Measurements from ENCODE around the gene ASTL.
"Not testable (repeated sequence)": the region's sequence is repeated elsewhere in the genome, so short reads cannot be mapped to it uniquely, and the experiment has no call there.

The ASTL gene

GRCh38 chr2:96145848-96146152 lies 7.5 kb upstream of the ASTL start:
- peaks cover 44% of the 10 kb centered on the region for H3K4me1 Mint-ChIP-seq
- H3K4me3 Mint-ChIP-seq, result peak overlapping the region; percentile 69
- no peaks in the 10 kb centered on the region for H3K27me3 Mint-ChIP-seq
- H3K9me3 Mint-ChIP-seq, result no peaks in the 10 kb centered on the region
- no peaks in the 10 kb centered on the region for H3K36me3 Mint-ChIP-seq
- peak overlapping the region; percentile 98 for H3K27ac Mint-ChIP-seq
- DNase-seq (ENCODE audit: low spot score in 2 of 2), result no peak
- ATAC-seq (ENCODE audit: low read depth), result no peak

- peak; percentile 50 for ATAC-seq (ENCODE audit: low read depth)
- H3K9me3 Mint-ChIP-seq, result no peaks in the 10 kb centered on the region
- H3K4me1 Mint-ChIP-seq, result peaks cover 44% of the 10 kb centered on the region
- no peaks in the 10 kb centered on the region for H3K36me3 Mint-ChIP-seq
- peak within 1 kb of the TSS; percentile 94 for H3K4me3 Mint-ChIP-seq
- peak within 1 kb of the TSS; percentile 98 for H3K27ac Mint-ChIP-seq
- H3K27me3 Mint-ChIP-seq, result no peaks in the 10 kb centered on the region
- DNase-seq (ENCODE audit: low spot score in 2 of 2), result peak; percentile 88 to 92
These were observed 6.9 kb upstream of the ASTL start, which contains the start of gene DUSP2 for GRCh38 chr2:96145036-96145847. Gene DUSP2 (minus strand): TSS chr2:96145440. CDS start chr2:96145354, 86 bp downstream.

- DNase-seq (ENCODE audit: low spot score in 2 of 2) (peak; percentile 33 to 46), ATAC-seq (ENCODE audit: low read depth) (no peak)
- Mint-ChIP-seq H3K27ac (peak overlapping the region; percentile 95), H3K9me3 (no peaks in the 10 kb centered on the region), H3K27me3 (no peaks in the 10 kb centered on the region), H3K4me3 (peak overlapping the region; percentile 94), H3K36me3 (no peaks in the 10 kb centered on the region), H3K4me1 (peaks cover 44% of the 10 kb centered on the region)
These were observed 6.3 kb upstream of the ASTL start for GRCh38 chr2:96144481-96145035.

- Mint-ChIP-seq H3K27ac (peak overlapping the region; percentile 95), H3K9me3 (no peaks in the 10 kb centered on the region), H3K4me3 (peak overlapping the region; percentile 94), H3K36me3 (no peaks in the 10 kb centered on the region), H3K27me3 (no peaks in the 10 kb centered on the region), H3K4me1 (peaks cover 44% of the 10 kb centered on the region)
- ATAC-seq (ENCODE audit: low read depth), result no peak
- DNase-seq (ENCODE audit: low spot score in 2 of 2), result peak; percentile 14 to 49
These were observed 5.7 kb upstream of the ASTL start for GRCh38 chr2:96143848-96144480.

- no peaks in the 10 kb centered on the region for H3K27me3 Mint-ChIP-seq
- H3K27ac Mint-ChIP-seq, result peak overlapping the region; percentile 95
- DNase-seq (ENCODE audit: low spot score in 2 of 2) (no peak), ATAC-seq (ENCODE audit: low read depth) (no peak)
- peak overlapping the region; percentile 94 for H3K4me3 Mint-ChIP-seq
- H3K36me3 Mint-ChIP-seq, result no peaks in the 10 kb centered on the region
- H3K9me3 Mint-ChIP-seq, result no peaks in the 10 kb centered on the region
- peaks cover 42% of the 10 kb centered on the region for H3K4me1 Mint-ChIP-seq
These were observed 5.0 kb upstream of the ASTL start for GRCh38 chr2:96143231-96143847.

GRCh38 chr2:96142217-96143113 lies 4.2 kb upstream of the ASTL start:
- H3K4me3 Mint-ChIP-seq, result peak overlapping the region; percentile 50
- peak; percentile 8 for ATAC-seq (ENCODE audit: low read depth)

GRCh38 chr2:96141624-96141967 lies 3.3 kb upstream of the ASTL start:
- peaks cover 28% of the 10 kb centered on the region for H3K4me1 Mint-ChIP-seq
- not testable (repeated sequence) for H3K27ac Mint-ChIP-seq, H3K4me3 Mint-ChIP-seq

More at GRCh38 chr2:96142217-96143113, 4.2 kb upstream of the ASTL start:
- H3K9me3 Mint-ChIP-seq, result no peaks in the 10 kb centered on the region
- DNase-seq (ENCODE audit: low spot score in 2 of 2), result peak; percentile 58 to 69
- no peaks in the 10 kb centered on the region for H3K27me3 Mint-ChIP-seq
- no peaks in the 10 kb centered on the region for H3K36me3 Mint-ChIP-seq
- H3K4me1 Mint-ChIP-seq, result peaks cover 36% of the 10 kb centered on the region
- peak overlapping the region; percentile 95 for H3K27ac Mint-ChIP-seq

GRCh38 chr2:96140941-96141623 lies 2.8 kb upstream of the ASTL start:
- DNase-seq (ENCODE audit: low spot score in 2 of 2) (no peak), ATAC-seq (ENCODE audit: low read depth) (no peak)
- Mint-ChIP-seq H3K4me1 (peaks cover 24% of the 10 kb centered on the region), H3K4me3 (no peak overlapping the region), H3K27ac (no peak overlapping the region), H3K36me3 (no peaks in the 10 kb centered on the region), H3K27me3 (no peaks in the 10 kb centered on the region), H3K9me3 (no peaks in the 10 kb centered on the region)

More at GRCh38 chr2:96141624-96141967, 3.3 kb upstream of the ASTL start:
- not testable (repeated sequence) for DNase-seq (ENCODE audit: low spot score in 2 of 2); H3K9me3 Mint-ChIP-seq; H3K36me3 Mint-ChIP-seq; ATAC-seq (ENCODE audit: low read depth); H3K27me3 Mint-ChIP-seq

GRCh38 chr2:96139181-96139758 lies 968 bp upstream of the ASTL start:
- Mint-ChIP-seq H3K4me1 (peaks cover 20% of the 10 kb centered on the region), H3K9me3 (no peaks in the 10 kb centered on the region), H3K27ac (no peak overlapping the region), H3K27me3 (no peaks in the 10 kb centered on the region), H3K36me3 (no peaks in the 10 kb centered on the region), H3K4me3 (no peak overlapping the region)
- ATAC-seq (ENCODE audit: low read depth), result no peak
- DNase-seq (ENCODE audit: low spot score in 2 of 2), result no peak

GRCh38 chr2:96137321-96138178 lies 752 bp downstream of the ASTL start:
- H3K4me3 Mint-ChIP-seq, result no peak overlapping the region
- H3K27me3 Mint-ChIP-seq, result no peaks in the 10 kb centered on the region
- peaks cover 10% of the 10 kb centered on the region for H3K4me1 Mint-ChIP-seq
- ATAC-seq (ENCODE audit: low read depth) (no peak), DNase-seq (ENCODE audit: low spot score in 2 of 2) (no peak)
- no peak overlapping the region for H3K27ac Mint-ChIP-seq
- no peaks in the 10 kb centered on the region for H3K36me3 Mint-ChIP-seq
- no peaks in the 10 kb centered on the region for H3K9me3 Mint-ChIP-seq

GRCh38 chr2:96136129-96136720 lies 2.1 kb downstream of the ASTL start:
- ATAC-seq (ENCODE audit: low read depth), result no peak
- no peak overlapping the region for H3K4me3 Mint-ChIP-seq
- no peaks in the 10 kb centered on the region for H3K9me3 Mint-ChIP-seq

GRCh38 chr2:96135621-96136020 lies 2.7 kb downstream of the ASTL start:
- H3K36me3 Mint-ChIP-seq, result no peaks in the 10 kb centered on the region
- no peak for DNase-seq (ENCODE audit: low spot score in 2 of 2)
- no peaks in the 10 kb centered on the region for H3K9me3 Mint-ChIP-seq
- H3K4me1 Mint-ChIP-seq, result peaks cover 4% of the 10 kb centered on the region
- H3K4me3 Mint-ChIP-seq, result no peak overlapping the region
- H3K27me3 Mint-ChIP-seq, result no peaks in the 10 kb centered on the region
- H3K27ac Mint-ChIP-seq, result no peak overlapping the region
- ATAC-seq (ENCODE audit: low read depth), result no peak

More at GRCh38 chr2:96136129-96136720, 2.1 kb downstream of the ASTL start:
- peaks cover 4% of the 10 kb centered on the region for H3K4me1 Mint-ChIP-seq
- no peak overlapping the region for H3K27ac Mint-ChIP-seq
- H3K27me3 Mint-ChIP-seq, result no peaks in the 10 kb centered on the region
- H3K36me3 Mint-ChIP-seq, result no peaks in the 10 kb centered on the region
- DNase-seq (ENCODE audit: low spot score in 2 of 2), result no peak
